AG08395 (cell line): Measurements from ENCODE around the gene MED12.
"Not testable (repeated sequence)": the region's sequence is repeated elsewhere in the genome, so short reads cannot be mapped to it uniquely, and the experiment has no call there.

Experiments used
- DNase-seq: peaks from one replicate; pipeline ENCODE4 v3.0.0; 2012; ENCODE audit warnings: mixed read lengths, low spot score

Gene MED12

GRCh38 chrX:71162981-71163380 lies 44.6 kb downstream of the MED12 start:
- DNase-seq, result no peak

DNA sequence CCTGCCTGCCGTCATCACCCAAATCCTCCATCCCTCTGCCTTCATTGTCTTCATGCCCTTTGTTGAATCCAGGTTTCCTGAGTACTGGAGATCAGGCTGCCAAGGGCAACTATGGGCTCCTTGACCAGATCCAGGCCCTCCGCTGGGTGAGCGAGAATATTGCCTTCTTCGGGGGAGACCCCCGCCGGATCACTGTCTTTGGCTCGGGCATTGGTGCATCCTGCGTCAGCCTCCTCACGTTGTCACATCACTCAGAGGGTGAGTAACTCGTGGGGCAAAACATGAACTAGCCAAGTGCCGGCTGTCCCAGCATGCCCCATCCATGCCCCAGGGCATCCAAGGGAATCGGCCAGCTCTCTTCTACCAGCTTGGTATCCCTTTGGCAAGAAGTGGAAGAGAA lies 45.7 kb downstream of the MED12 start:
- no peak for DNase-seq

- DNase-seq, result no peak
Observed at GRCh38 chrX:71166461-71166860, 48.1 kb downstream of the MED12 start.

GRCh38 chrX:71167031-71167781 lies 48.8 kb downstream of the MED12 start:
- DNase-seq, result no peak

GRCh38 chrX:71168134-71168533 lies 49.7 kb downstream of the MED12 start:
- no peak for DNase-seq

DNA sequence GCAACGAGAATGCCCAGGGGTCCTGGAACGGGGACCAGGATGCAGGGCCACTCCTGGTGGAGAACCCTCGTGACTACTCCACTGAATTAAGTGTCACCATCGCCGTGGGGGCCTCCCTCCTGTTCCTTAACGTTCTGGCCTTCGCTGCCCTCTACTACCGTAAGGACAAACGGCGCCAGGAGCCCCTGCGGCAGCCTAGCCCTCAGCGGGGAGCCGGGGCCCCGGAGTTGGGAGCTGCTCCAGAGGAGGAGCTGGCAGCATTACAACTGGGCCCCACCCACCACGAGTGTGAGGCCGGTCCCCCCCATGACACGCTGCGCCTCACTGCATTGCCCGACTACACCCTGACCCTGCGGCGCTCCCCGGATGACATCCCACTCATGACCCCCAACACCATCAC lies 51.2 kb downstream of the MED12 start:
- DNase-seq, result no peak

- DNase-seq, result no peak
Observed at GRCh38 chrX:71170660-71171059, 52.3 kb downstream of the MED12 start.

DNA sequence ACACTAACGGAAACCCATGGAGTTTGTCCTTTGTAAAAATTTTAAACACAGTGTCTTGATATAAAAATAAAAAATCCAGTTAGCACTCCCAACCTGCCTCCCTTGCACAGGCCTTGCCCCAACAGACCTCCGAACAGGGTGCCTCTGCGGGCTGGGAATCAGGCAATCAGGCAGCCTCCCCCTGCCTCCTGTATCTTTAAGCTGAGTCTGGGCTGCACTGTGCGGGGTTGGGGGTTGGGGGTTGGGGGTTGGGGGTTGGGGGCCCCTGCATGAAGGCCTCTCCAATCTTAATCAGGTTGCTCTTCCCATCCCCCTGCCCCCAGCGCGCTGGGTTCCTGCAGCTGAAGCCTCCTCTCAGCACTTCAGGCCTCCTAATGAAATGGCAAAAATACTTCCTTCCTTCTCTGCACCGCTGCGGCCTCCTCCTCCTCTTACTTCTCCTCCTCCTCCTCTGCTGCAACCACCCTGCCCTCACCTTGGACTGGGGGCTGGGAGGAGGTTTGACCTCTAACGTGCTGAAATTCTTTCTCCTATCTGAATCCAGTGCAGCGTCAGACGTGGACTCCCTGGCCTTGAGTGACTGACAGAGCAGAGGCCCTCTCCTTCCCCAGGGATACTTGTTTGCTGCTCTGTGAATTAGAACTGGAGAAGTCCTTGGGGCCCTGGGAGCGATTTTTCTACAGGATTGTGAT lies 52.9 kb downstream of the MED12 start:
- no peak for DNase-seq

GRCh38 chrX:71173440-71173839 lies 55.0 kb downstream of the MED12 start:
- DNase-seq, result no peak

DNA sequence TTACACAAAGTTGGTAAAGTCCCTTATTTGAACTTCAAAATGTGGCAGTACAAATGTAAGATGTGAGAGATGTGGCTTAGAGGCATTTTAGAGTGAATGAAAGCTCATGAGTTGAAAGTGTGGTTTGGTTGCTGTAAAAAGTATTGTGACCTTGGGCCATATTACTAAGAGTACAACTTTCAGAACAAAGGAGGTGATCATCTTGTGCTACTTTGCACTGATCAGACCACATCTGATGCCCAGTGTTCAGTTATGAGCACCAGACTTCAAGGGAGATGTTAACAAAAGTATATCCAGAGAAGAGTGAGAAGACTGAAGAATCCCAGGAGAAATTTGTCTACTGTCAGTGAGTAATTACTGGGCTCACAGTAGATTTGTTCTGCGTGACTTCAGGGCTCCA lies 56.4 kb downstream of the MED12 start:
- DNase-seq, result no peak

DNA sequence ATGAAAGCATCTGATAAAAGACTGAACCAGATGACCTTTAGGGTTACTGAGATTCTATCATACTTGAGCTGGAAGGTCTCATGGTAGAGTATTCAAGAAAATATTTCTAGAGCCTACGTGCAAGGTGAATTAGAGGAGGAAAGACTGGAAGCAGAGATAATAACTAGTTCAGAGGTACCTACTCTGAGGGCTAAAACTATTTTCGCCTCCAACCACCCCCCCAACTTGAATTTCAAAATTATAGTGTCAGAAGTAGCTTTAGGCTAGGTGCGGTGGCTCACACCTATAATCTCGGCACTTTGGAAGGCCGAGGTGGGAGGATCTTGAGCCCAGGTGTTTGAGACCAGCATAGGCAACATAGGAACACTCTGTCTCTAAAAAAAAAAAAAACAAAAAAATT lies 57.1 kb downstream of the MED12 start:
- no peak for DNase-seq

GRCh38 chrX:71177327-71177726 lies 58.9 kb downstream of the MED12 start:
- DNase-seq, result no peak

DNA sequence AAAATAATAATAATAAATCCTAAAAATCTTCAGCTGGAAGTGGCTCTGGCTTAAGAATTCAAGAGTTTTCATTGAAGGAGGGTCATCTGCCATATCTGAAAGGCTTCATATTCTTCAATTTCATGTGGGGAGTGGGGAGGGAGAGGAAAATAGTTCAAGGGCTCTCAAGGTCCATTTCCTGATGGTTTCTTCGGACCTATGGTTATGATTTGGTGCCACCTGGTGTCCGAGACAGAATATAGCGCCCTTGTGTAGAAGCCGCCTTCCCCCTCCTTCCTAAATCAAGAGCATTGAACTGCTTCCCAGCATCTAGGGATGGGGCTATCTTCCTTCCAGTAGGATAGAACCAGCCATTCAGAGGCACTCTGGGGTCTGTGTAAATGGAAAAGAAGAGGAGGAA lies 60.5 kb downstream of the MED12 start:
- peak; percentile 62 for DNase-seq

GRCh38 chrX:71180579-71181265 lies 62.3 kb downstream of the MED12 start:
- DNase-seq, result not testable (repeated sequence)

GRCh38 chrX:71181558-71181909 lies 63.1 kb downstream of the MED12 start:
- DNase-seq, result no peak

DNA sequence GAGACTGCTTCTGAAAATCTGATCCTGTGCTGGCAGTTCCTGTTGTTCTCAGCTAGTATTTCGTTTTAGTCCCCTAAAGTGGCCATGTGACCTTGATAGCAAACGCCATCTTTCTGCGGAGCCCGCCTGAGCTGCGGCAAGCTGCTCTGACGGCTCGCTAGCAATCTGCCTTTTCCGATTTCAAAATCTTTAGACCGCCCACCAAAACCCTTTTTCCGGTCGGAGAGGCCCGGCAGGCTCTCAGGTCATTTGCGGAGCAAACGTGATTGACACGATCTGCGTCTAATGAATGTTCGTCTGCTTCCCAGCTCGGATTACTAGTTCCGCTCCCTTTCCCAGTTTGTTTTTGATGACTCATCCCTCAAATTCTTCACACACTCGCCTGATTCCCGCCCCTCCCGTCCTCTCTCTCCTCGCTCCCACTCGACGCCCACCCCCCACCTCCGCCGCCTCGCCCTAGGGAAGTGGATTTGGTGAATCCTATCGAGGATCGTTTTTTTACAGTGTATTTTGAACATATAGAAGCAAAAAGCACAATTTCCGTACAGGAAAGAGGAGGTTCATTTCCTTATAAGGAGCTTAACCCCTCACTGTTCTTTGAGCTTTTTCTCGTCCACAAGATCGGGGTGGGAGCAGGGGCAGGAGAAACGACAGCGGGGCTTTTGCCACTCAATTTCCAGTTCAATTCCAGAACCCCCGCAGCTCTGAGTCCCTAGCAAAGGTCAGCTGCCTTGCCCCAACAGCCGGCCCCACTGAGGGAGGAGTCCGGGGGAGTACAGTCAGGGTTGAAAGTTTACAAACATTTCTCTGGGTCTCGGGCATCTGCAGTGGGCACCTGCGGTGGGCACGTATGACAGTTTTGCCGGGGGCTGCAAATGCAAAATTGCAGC lies 63.8 kb downstream of the MED12 start:
- DNase-seq, result peak; percentile 88

DNA sequence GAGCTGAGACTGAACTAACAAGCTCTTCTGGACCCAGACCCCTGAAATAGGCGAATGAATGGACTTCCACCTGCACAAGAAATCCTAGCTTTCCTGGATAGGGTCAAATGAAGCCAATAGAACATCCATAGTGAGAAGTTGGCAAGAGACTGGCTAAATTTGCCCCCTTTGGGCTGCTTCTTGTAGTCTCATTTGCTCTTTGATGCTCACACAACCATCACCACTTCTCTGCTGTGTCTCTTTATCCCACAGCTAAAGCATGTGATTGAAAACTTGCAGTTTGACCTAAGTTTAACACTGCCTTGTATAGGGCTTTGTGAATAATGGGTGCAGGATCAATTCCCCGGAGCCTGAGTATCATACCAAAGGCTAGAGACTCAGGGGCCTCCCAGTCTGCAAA lies 64.5 kb downstream of the MED12 start:
- no peak for DNase-seq

GRCh38 chrX:71183341-71183740 lies 64.9 kb downstream of the MED12 start:
- DNase-seq, result no peak

DNA sequence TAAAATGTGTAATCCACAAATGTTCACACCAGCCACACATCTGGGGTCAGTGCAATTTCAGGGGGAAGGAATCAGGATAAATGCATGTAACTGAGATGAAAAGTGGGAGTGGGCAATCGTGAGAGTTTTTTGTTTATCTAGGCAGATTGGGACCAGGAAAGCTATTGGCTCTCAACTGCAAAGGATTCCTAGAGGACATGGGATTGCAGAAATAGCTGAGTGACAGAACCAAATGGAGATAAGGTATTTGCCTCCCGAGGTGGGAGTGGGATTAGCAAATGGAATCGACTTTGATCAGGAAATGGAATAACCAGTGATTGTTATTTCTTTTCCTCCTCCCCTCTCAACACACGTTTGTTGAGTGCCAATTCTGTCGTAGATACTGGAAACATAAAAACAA lies 65.7 kb downstream of the MED12 start:
- DNase-seq, result no peak

DNA sequence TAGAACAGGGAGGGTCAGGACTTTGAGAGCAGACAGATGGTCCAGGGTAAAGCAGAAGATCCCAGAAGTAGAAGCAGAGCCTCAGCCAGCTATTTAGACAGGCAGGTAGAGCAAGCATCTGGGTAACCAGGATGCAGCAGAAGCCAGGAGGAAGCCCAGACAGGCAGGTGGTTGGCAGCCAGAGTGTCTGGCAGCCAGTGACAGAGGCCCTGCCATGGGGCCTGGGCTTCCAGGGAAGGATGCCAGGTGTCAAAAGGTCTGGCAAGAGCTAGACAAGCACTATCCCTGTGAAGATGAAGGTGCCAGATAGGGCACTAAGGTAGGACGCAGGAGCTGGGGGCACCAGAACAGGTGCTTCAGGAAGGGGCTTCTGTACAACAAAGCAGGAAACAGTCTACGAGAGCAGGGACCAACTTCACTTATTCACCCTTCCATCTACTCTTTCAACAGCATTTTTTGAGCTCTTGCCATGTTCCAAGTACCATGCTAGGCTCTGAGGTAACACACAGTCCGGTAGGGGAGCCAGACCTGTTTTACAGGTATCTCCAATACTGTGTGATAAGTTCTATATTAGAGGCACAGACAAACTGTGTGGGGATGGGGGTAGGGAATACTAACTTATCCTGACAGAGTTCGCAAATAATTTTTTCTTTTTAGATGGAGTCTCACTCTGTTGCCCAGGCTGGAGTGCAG lies 66.6 kb downstream of the MED12 start:
- DNase-seq, result no peak

DNA sequence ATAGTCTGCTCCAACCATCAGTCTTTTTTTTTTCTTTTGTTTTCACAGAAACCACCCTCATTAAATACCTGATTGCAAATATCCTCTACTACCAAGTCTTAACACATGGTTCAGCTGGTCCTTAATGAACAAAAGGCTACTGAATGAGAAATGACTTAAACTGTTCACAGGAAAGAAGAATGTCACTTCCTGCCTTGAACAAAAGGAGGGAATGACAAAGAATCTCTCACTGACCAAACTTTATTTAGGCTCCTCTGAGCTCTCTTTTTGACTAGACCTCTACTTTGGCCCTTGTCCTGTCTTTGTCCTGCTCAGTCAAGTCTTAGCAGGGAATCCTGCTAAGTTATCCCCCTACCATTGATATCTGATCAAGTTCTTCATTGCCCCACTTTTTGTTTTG lies 72.9 kb downstream of the MED12 start:
- no peak for DNase-seq
